H1 (cell line): ENCODE measurements around the gene UNC13C. TPM values are rescaled to one million over a fixed set of nuclear protein-coding genes. Genes with fewer than 3 reads are reported as not detected.

Source experiments
- CTCF ChIA-PET: fragments of 300-600 bp; sonication (Branson Sonifier 250); formaldehyde crosslinking; loops from one replicate; lab custom pipeline; 2021; ENCODE audit not compliant: partially characterized antibody; lab: Charles Lee
- POLR2A ChIA-PET: fragments of 300-600 bp; sonication (Branson Sonifier 250); formaldehyde crosslinking; loops from one replicate; lab custom pipeline; 2021; ENCODE audit warnings: inconsistent platforms; ENCODE audit not compliant: partially characterized antibody; lab: Charles Lee
- DNase-seq, 2 experiments: peaks; one replicate each; pipeline versions ENCODE4 v3.0.0 to v3.0.0-alpha.2; 2010 to 2022; ENCODE audit warnings: low spot score in 2 of 2, low read depth in 1 of 2, mixed read lengths in 1 of 2
- FAIRE-seq: peaks from 2 replicates; lab custom pipeline; 2011; peaks lifted over from hg19 to GRCh38; lab: Jason Lieb, UNC
- H2AFZ ChIP-seq: 2 replicates; pipeline ENCODE4 v1.8.1; 2012; ENCODE audit warnings: low read length, inconsistent platforms
- H2AK5ac ChIP-seq: 2 replicates; pipeline ENCODE4 v1.6.1; 2013; ENCODE audit warnings: low read depth, low read length
- H2BK120ac ChIP-seq: replicated peaks from 2 replicates; pipeline ENCODE3; 2013; ENCODE audit warnings: low read depth, low read length, inconsistent platforms
- H2BK12ac ChIP-seq: 2 replicates; pipeline ENCODE4 v1.6.1; 2013; ENCODE audit warnings: low read depth, low read length
- H2BK15ac ChIP-seq: 2 replicates; pipeline ENCODE4 v1.6.1; 2013; ENCODE audit warnings: low read length
- H2BK20ac ChIP-seq: 2 replicates; pipeline ENCODE4 v1.6.1; 2013; ENCODE audit warnings: low read length
- H2BK5ac ChIP-seq: 2 replicates; pipeline ENCODE4 v1.6.1; 2013; ENCODE audit warnings: low read depth, low read length
- H3K14ac ChIP-seq: 2 replicates; pipeline ENCODE4 v1.6.1; 2013; ENCODE audit warnings: inconsistent platforms; ENCODE audit not compliant: insufficient read length
- H3K18ac ChIP-seq: 2 replicates; pipeline ENCODE4 v1.6.1; 2013; ENCODE audit warnings: low read length; ENCODE audit errors: extremely low read depth
- H3K23ac ChIP-seq: 2 replicates; pipeline ENCODE4 v1.6.1; 2013; ENCODE audit warnings: inconsistent platforms; ENCODE audit not compliant: insufficient read length
- H3K23me2 ChIP-seq: 2 replicates; pipeline ENCODE4 v1.6.1; 2013; ENCODE audit warnings: low read depth, low read length
- H3K27ac ChIP-seq: 2 replicates; pipeline ENCODE4 v1.6.1; 2011; ENCODE audit warnings: low read depth, low read length, inconsistent platforms
- H3K27me3 ChIP-seq, 4 experiments: replicated peaks in 1 of 4; 1 replicate in 1 of 4; 2 replicates in 3 of 4; pipeline versions ENCODE4 v1.6.1 to v1.8.1; 2011 to 2013; ENCODE audit warnings: low read length in 3 of 4, mild to moderate bottlenecking in 3 of 4, inconsistent platforms in 2 of 4, mixed read lengths in 2 of 4, moderate library complexity in 1 of 4; ENCODE audit not compliant: control insufficient read depth in 3 of 4, insufficient read depth in 3 of 4; ENCODE audit errors: extremely low read depth in 1 of 4
- H3K36me3 ChIP-seq, 4 experiments: 2 replicates each; pipeline versions ENCODE4 v1.6.1 to v1.8.1; 2011 to 2013; ENCODE audit warnings: mild to moderate bottlenecking in 4 of 4, low read length in 3 of 4, moderate library complexity in 2 of 4, control low read depth in 1 of 4, inconsistent platforms in 1 of 4; ENCODE audit not compliant: insufficient read depth in 4 of 4, control insufficient read depth in 2 of 4
- H3K4ac ChIP-seq: replicated peaks from 2 replicates; pipeline ENCODE3; 2013; ENCODE audit warnings: low read length, low read depth, mixed read lengths, inconsistent platforms; ENCODE audit not compliant: insufficient read length
- H3K4me1 ChIP-seq, 4 experiments: replicated peaks in 1 of 4; 1 replicate in 1 of 4; 2 replicates in 3 of 4; pipeline versions ENCODE4 v1.6.1 to v1.8.1; 2011 to 2013; ENCODE audit warnings: low read length in 3 of 4, inconsistent platforms in 2 of 4, mixed read lengths in 1 of 4; ENCODE audit not compliant: insufficient read depth in 4 of 4, control insufficient read depth in 3 of 4
- H3K4me2 ChIP-seq, 2 experiments: 2 replicates each; pipeline versions ENCODE4 v1.6.1 to v1.8.1; 2011 to 2013; ENCODE audit warnings: low read depth in 2 of 2, low read length in 2 of 2, control low read depth in 1 of 2, inconsistent platforms in 1 of 2, mild to moderate bottlenecking in 1 of 2; ENCODE audit not compliant: insufficient read depth in 1 of 2
- H3K4me3 ChIP-seq, 4 experiments: fragments of 200-600, 300-600 bp in 1 of 4; sonication (generic), shearing (Covaris generic), sonication (Bioruptor Twin) in 1 of 4; 2 replicates each; pipeline versions ENCODE4 v1.5.1 to v1.8.1; 2011 to 2016; ENCODE audit warnings: low read length in 4 of 4, low read depth in 3 of 4, control low read depth in 2 of 4, inconsistent platforms in 2 of 4, mild to moderate bottlenecking in 2 of 4, mixed read lengths in 1 of 4, moderate library complexity in 1 of 4; ENCODE audit not compliant: insufficient read depth in 2 of 4; ENCODE audit errors: extremely low read depth in 1 of 4
- H3K56ac ChIP-seq: replicated peaks from 2 replicates; pipeline ENCODE3; 2013; ENCODE audit warnings: low read depth, mild to moderate bottlenecking, mixed read lengths, low read length, inconsistent platforms; ENCODE audit not compliant: insufficient read length
- H3K79me1 ChIP-seq: 2 replicates; pipeline ENCODE4 v1.6.1; 2013; ENCODE audit warnings: low read depth, low read length, control low read depth
- H3K79me2 ChIP-seq, 2 experiments: 2 replicates each; pipeline versions ENCODE4 v1.6.1 to v1.8.1; 2012 to 2013; ENCODE audit warnings: low read length in 2 of 2, mild to moderate bottlenecking in 2 of 2, inconsistent platforms in 1 of 2; ENCODE audit not compliant: insufficient read depth in 2 of 2, control insufficient read depth in 1 of 2
- H3K9ac ChIP-seq, 4 experiments: replicated peaks in 1 of 4; 1 replicate in 1 of 4; 2 replicates in 3 of 4; pipeline versions ENCODE4 v1.6.1 to v1.8.1; 2011 to 2013; ENCODE audit warnings: low read depth in 3 of 4, low read length in 3 of 4, control low read depth in 2 of 4, mild to moderate bottlenecking in 2 of 4, moderate library complexity in 2 of 4, inconsistent platforms in 1 of 4; ENCODE audit errors: extremely low read depth in 1 of 4
- H3K9me3 ChIP-seq, 2 experiments: 2 replicates each; pipeline versions ENCODE4 v1.6.1 to v1.8.1; 2012 to 2013; ENCODE audit warnings: mild to moderate bottlenecking in 2 of 2, moderate library complexity in 2 of 2, control low read depth in 1 of 2, inconsistent platforms in 1 of 2, low read depth in 1 of 2, low read length in 1 of 2, mixed read lengths in 1 of 2; ENCODE audit not compliant: insufficient read depth in 2 of 2
- H4K20me1 ChIP-seq, 2 experiments: replicated peaks in 1 of 2; 2 replicates each; pipeline versions ENCODE3 to v1.8.1; 2011 to 2013; ENCODE audit warnings: inconsistent platforms in 2 of 2, low read length in 2 of 2, mild to moderate bottlenecking in 1 of 2; ENCODE audit not compliant: insufficient read depth in 2 of 2, control insufficient read depth in 1 of 2
- H4K5ac ChIP-seq: 2 replicates; pipeline ENCODE4 v1.6.1; 2013; ENCODE audit warnings: low read length, low read depth, mixed read lengths, inconsistent platforms; ENCODE audit not compliant: insufficient read length
- H4K8ac ChIP-seq: 2 replicates; pipeline ENCODE4 v1.8.0; 2013; ENCODE audit warnings: mild to moderate bottlenecking, moderate library complexity, low read length, inconsistent platforms; ENCODE audit not compliant: insufficient read depth; ENCODE audit errors: extremely low read depth
- H4K91ac ChIP-seq: replicated peaks from 2 replicates; pipeline ENCODE3; 2013; ENCODE audit warnings: low read length, mixed read lengths, inconsistent platforms; ENCODE audit not compliant: insufficient read length
- WGBS, 2 experiments: shearing (Covaris generic) in 1 of 2; methylation state at CpG; one replicate each; pipeline versions ENCODE4 v1.1.6 to v1.1.7; 2013 to 2015; ENCODE audit warnings: low lambda C conversion rate in 2 of 2, mixed read lengths in 2 of 2, inconsistent platforms in 1 of 2, low coverage in 1 of 2, missing lambda C conversion rate in 1 of 2; ENCODE audit not compliant: insufficient replicate concordance in 2 of 2, insufficient coverage in 1 of 2, insufficient read length in 1 of 2; ENCODE audit errors: extremely low coverage in 1 of 2, missing lambda C conversion rate in 1 of 2; 5-methylcytosine and 5-hydroxymethylcytosine counted together
- polyA plus RNA-seq, 7 experiments: library from polyadenylated mRNA; depleted of rRNA in 3 of 7; stranded (reverse) in 5 of 7; unstranded in 2 of 7; fragments of >200 nt in 5 of 7; fragments of 200-250 nt in 2 of 7; gene quantifications; 1 replicate in 5 of 7; 2 replicates in 1 of 7; 4 replicates in 1 of 7; pipeline versions ENCODE4 v1.2.1 to v1.2.3, GENCODE V29; 2011 to 2013; ENCODE audit warnings: missing spikeins in 2 of 7, mixed read lengths in 2 of 7
- total RNA-seq: library from RNA; stranded (reverse); fragmentation: NEBNext Ultra II Directional; extraction: Animal tissue kit (Norgen Biotek cat#: 25700); gene quantifications from 2 replicates; pipeline ENCODE4 v1.2.1, GENCODE V29; 2021
- TF ChIP-seq, protein P1 (sequence below): IDR thresholded peaks from 2 replicates; pipeline ENCODE4 v1.6.1; 2012; ENCODE audit warnings: low read length, inconsistent platforms

Gene UNC13C
- total and polyA plus RNA-seq, 2 of the 8 experiments (the other 6 are each of a cell fraction or from before 2014, with no cell fraction given): 0.02 to 0.13 TPM

DNA sequence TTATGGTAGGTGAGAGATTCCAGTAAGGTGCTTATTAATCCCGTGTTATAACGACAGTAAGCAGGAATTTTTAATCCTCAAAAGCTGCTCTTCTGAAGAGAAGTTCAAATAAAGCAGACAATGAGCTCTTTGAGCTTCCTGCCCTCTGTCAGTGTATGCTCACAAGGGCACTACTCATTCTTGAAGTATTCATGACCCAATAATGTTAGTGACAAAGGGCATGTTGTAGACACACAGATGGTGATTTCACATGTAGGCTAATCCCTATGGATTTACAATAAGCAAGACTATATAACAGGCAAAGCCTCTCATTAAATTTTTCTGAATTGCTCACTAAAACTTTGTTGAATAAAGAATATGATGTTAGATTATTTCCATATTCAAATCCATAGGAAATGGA lies 639.9 kb downstream of the UNC13C start:
- CTCF ChIA-PET: no interaction called here
- Histone ChIP-seq H2BK120ac (no peak overlapping the region), H4K20me1 (no peaks in the 10 kb centered on the region), H3K56ac (no peak overlapping the region), H3K79me2 (no peaks in the 10 kb centered on the region), H3K23me2 (no peaks in the 10 kb centered on the region), H2BK15ac (no peak overlapping the region), H3K79me1 (no peaks in the 10 kb centered on the region), H3K9ac (no peak overlapping the region), H4K8ac (no peak overlapping the region), H3K27me3 (no peaks in the 10 kb centered on the region), H2BK5ac (no peak overlapping the region), H3K4me2 (no peak overlapping the region), H3K4ac (no peak overlapping the region), H2BK20ac (no peak overlapping the region), H4K5ac (no peak overlapping the region), H3K4me1 (no peaks in the 10 kb centered on the region), H2BK12ac (no peak overlapping the region), H3K23ac (no peak overlapping the region), H3K4me3 (no peak overlapping the region), H3K36me3 (no peaks in the 10 kb centered on the region), H3K18ac (no peak overlapping the region), H2AK5ac (no peak overlapping the region), H3K27ac (no peak overlapping the region), H2AFZ (no peak overlapping the region), H3K9me3 (peaks cover 0 to 9% of the 10 kb centered on the region in 2 experiments; a peak in 1 of 4 replicates), H4K91ac (no peak overlapping the region), H3K14ac (no peak overlapping the region)
- 85% methylated on average over 2 of the region's 2 CpGs; no CpG with 5 or more reads in 1 of the 2 experiments for WGBS, 2 experiments
- no peak for FAIRE-seq
- TF ChIP-seq, protein P1, sequence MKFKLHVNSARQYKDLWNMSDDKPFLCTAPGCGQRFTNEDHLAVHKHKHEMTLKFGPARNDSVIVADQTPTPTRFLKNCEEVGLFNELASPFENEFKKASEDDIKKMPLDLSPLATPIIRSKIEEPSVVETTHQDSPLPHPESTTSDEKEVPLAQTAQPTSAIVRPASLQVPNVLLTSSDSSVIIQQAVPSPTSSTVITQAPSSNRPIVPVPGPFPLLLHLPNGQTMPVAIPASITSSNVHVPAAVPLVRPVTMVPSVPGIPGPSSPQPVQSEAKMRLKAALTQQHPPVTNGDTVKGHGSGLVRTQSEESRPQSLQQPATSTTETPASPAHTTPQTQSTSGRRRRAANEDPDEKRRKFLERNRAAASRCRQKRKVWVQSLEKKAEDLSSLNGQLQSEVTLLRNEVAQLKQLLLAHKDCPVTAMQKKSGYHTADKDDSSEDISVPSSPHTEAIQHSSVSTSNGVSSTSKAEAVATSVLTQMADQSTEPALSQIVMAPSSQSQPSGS: no peak
- POLR2A ChIA-PET: no interaction called here
- DNase-seq: no peak
